ENCODE measurements around the gene RNF152.
"Not testable (repeated sequence)": the region's sequence is repeated elsewhere in the genome, so short reads cannot be mapped to it uniquely, and the experiment has no call there.

Gene RNF152

GRCh38 chr18:61791031-61791430 is 101.8 kb downstream of the RNF152 start:
- Histone ChIP-seq H3K27ac (no peak overlapping the region), H3K4me1 (ENCODE audit: low read depth, poor library complexity, severe bottlenecking) (no peaks in the 10 kb centered on the region), H3K4me3 (IDR thresholded peaks at IDR 0.05; ENCODE audit: insufficient read depth, low read depth, low read length) (no peak overlapping the region), H4K20me1 (ENCODE audit: insufficient read depth) (no peaks in the 10 kb centered on the region), H3K36me3 (ENCODE audit: insufficient read depth) (no peaks in the 10 kb centered on the region), H3K79me2 (ENCODE audit: insufficient read depth, low read depth) (no peaks in the 10 kb centered on the region), H3K27me3 (ENCODE audit: insufficient read depth, low read depth) (no peaks in the 10 kb centered on the region), H3K9ac (no peak overlapping the region), H2AFZ (ENCODE audit: low read depth) (no peak overlapping the region), H3K4me2 (no peak overlapping the region)
- TF ChIP-seq CTCF (conservative IDR thresholded peaks at IDR 0.05; ENCODE audit: low read depth, low read length), result no peak

GRCh38 chr18:61787011-61787670 is 105.7 kb downstream of the RNF152 start:
- H3K4me3 ChIP-seq (IDR thresholded peaks at IDR 0.05; ENCODE audit: insufficient read depth, low read depth, low read length); H3K27ac ChIP-seq; H3K27me3 ChIP-seq (ENCODE audit: insufficient read depth, low read depth); H3K4me2 ChIP-seq; H3K79me2 ChIP-seq (ENCODE audit: insufficient read depth, low read depth); H4K20me1 ChIP-seq (ENCODE audit: insufficient read depth); H2AFZ ChIP-seq (ENCODE audit: low read depth); H3K9ac ChIP-seq; H3K36me3 ChIP-seq (ENCODE audit: insufficient read depth); H3K4me1 ChIP-seq (ENCODE audit: low read depth, poor library complexity, severe bottlenecking): not testable (repeated sequence)

GRCh38 chr18:61785588-61785987 is 107.2 kb downstream of the RNF152 start:
- Histone ChIP-seq H3K79me2 (ENCODE audit: insufficient read depth, low read depth) (no peaks in the 10 kb centered on the region), H2AFZ (ENCODE audit: low read depth) (no peak overlapping the region), H3K4me2 (no peak overlapping the region), H3K4me1 (ENCODE audit: low read depth, poor library complexity, severe bottlenecking) (no peaks in the 10 kb centered on the region), H3K27ac (no peak overlapping the region), H4K20me1 (ENCODE audit: insufficient read depth) (no peaks in the 10 kb centered on the region), H3K36me3 (ENCODE audit: insufficient read depth) (no peaks in the 10 kb centered on the region), H3K27me3 (ENCODE audit: insufficient read depth, low read depth) (no peaks in the 10 kb centered on the region), H3K4me3 (IDR thresholded peaks at IDR 0.05; ENCODE audit: insufficient read depth, low read depth, low read length) (no peak overlapping the region), H3K9ac (no peak overlapping the region)
- no peak for TF ChIP-seq CTCF (conservative IDR thresholded peaks at IDR 0.05; ENCODE audit: low read depth, low read length)

- H3K4me3 ChIP-seq (IDR thresholded peaks at IDR 0.05; ENCODE audit: insufficient read depth, low read depth, low read length), result no peak overlapping the region
- H2AFZ ChIP-seq (ENCODE audit: low read depth), result no peak overlapping the region
- TF ChIP-seq CTCF (conservative IDR thresholded peaks at IDR 0.05; ENCODE audit: low read depth, low read length), result no peak
- no peak overlapping the region for H3K4me2 ChIP-seq
- H3K27ac ChIP-seq, result no peak overlapping the region
- H4K20me1 ChIP-seq (ENCODE audit: insufficient read depth), result no peaks in the 10 kb centered on the region
- no peaks in the 10 kb centered on the region for H3K4me1 ChIP-seq (ENCODE audit: low read depth, poor library complexity, severe bottlenecking)
- no peak overlapping the region for H3K9ac ChIP-seq
- H3K36me3 ChIP-seq (ENCODE audit: insufficient read depth), result no peaks in the 10 kb centered on the region
- H3K79me2 ChIP-seq (ENCODE audit: insufficient read depth, low read depth), result no peaks in the 10 kb centered on the region
- H3K27me3 ChIP-seq (ENCODE audit: insufficient read depth, low read depth), result no peaks in the 10 kb centered on the region
Measured at GRCh38 chr18:61784834-61785233, 108.0 kb downstream of the RNF152 start.

GRCh38 chr18:61782545-61782944 is 110.3 kb downstream of the RNF152 start:
- H2AFZ ChIP-seq (ENCODE audit: low read depth), result no peak overlapping the region
- H3K36me3 ChIP-seq (ENCODE audit: insufficient read depth), result no peaks in the 10 kb centered on the region
- no peak overlapping the region for H3K4me3 ChIP-seq (IDR thresholded peaks at IDR 0.05; ENCODE audit: insufficient read depth, low read depth, low read length)
- H3K4me1 ChIP-seq (ENCODE audit: low read depth, poor library complexity, severe bottlenecking), result no peaks in the 10 kb centered on the region
- no peak overlapping the region for H3K27ac ChIP-seq
- TF ChIP-seq CTCF (conservative IDR thresholded peaks at IDR 0.05; ENCODE audit: low read depth, low read length), result no peak
- no peak overlapping the region for H3K4me2 ChIP-seq
- no peaks in the 10 kb centered on the region for H4K20me1 ChIP-seq (ENCODE audit: insufficient read depth)
- H3K27me3 ChIP-seq (ENCODE audit: insufficient read depth, low read depth), result no peaks in the 10 kb centered on the region
- no peaks in the 10 kb centered on the region for H3K79me2 ChIP-seq (ENCODE audit: insufficient read depth, low read depth)
- H3K9ac ChIP-seq, result no peak overlapping the region

- not testable (repeated sequence) for H3K4me2 ChIP-seq; H3K4me3 ChIP-seq (IDR thresholded peaks at IDR 0.05; ENCODE audit: insufficient read depth, low read depth, low read length); H3K4me1 ChIP-seq (ENCODE audit: low read depth, poor library complexity, severe bottlenecking); H4K20me1 ChIP-seq (ENCODE audit: insufficient read depth); H3K9ac ChIP-seq; H3K27me3 ChIP-seq (ENCODE audit: insufficient read depth, low read depth); H2AFZ ChIP-seq (ENCODE audit: low read depth); H3K36me3 ChIP-seq (ENCODE audit: insufficient read depth); H3K79me2 ChIP-seq (ENCODE audit: insufficient read depth, low read depth); H3K27ac ChIP-seq
Measured at GRCh38 chr18:61776201-61776600, 116.6 kb downstream of the RNF152 start.

All from KMS-11 (cell line).